Stimulated activated naive CD8-positive, alpha-beta T cell treated with anti-CD3 and anti-CD28 coated beads, Interleukin-15, amount 100 ng/mL, for 72 hours (primary cell): ENCODE data around the gene ATP6V1F.
A peak's percentile ranks its signal among the peaks of the same experiment; 100 is the strongest.

Experiments
- ATAC-seq: fragments of 150-1000 bp; cut with Tn5 transposase; 2 replicates; pipeline ENCODE4 v1.10.0; 2021; ENCODE audit warnings: mild to moderate bottlenecking, moderate library complexity
- DNase-seq, 2 donors: peaks; one replicate each; pipeline ENCODE4 v3.0.0; 2021 to 2022
- H3K27ac Mint-ChIP-seq, 2 donors: one replicate each; pipeline ENCODE4 v1.8.0; 2022; ENCODE audit warnings: mild to moderate bottlenecking in 2 of 2, mixed read lengths in 2 of 2, moderate library complexity in 2 of 2
- H3K27me3 Mint-ChIP-seq: one replicate; pipeline ENCODE4 v1.8.0; 2022; ENCODE audit warnings: mixed read lengths
- H3K4me1 Mint-ChIP-seq: one replicate; pipeline ENCODE4 v1.8.0; 2022; ENCODE audit warnings: mild to moderate bottlenecking, mixed read lengths
- H3K4me3 Mint-ChIP-seq, 2 donors: one replicate each; pipeline ENCODE4 v1.8.0; 2022; ENCODE audit warnings: mild to moderate bottlenecking in 2 of 2, mixed read lengths in 2 of 2, moderate library complexity in 1 of 2
- H3K9me3 Mint-ChIP-seq, 2 donors: one replicate each; pipeline ENCODE4 v1.8.0; 2022; ENCODE audit warnings: mixed read lengths in 2 of 2

Gene ATP6V1F

GRCh38 chr7:128841921-128842673 lies 20.6 kb upstream of the ATP6V1F start:
- DNase-seq (peak; percentile 61 to 68), ATAC-seq (peak; percentile 57)
- Mint-ChIP-seq H3K9me3 (no peaks in the 10 kb centered on the region), H3K27ac (no peak overlapping the region), H3K4me3 (no peak overlapping the region), H3K27me3 (no peaks in the 10 kb centered on the region), H3K4me1 (peaks cover 19% of the 10 kb centered on the region)

- H3K27ac Mint-ChIP-seq: no peak overlapping the region
- ATAC-seq (no peak), DNase-seq (no peak)
- no peak overlapping the region for H3K4me3 Mint-ChIP-seq
- no peaks in the 10 kb centered on the region for H3K9me3 Mint-ChIP-seq
- H3K4me1 Mint-ChIP-seq: peaks cover 19% of the 10 kb centered on the region
- H3K27me3 Mint-ChIP-seq: no peaks in the 10 kb centered on the region
Measured at GRCh38 chr7:128842674-128843641, 19.7 kb upstream of the ATP6V1F start.

GRCh38 chr7:128843938-128844621 lies 18.6 kb upstream of the ATP6V1F start:
- H3K4me3 Mint-ChIP-seq: no peak overlapping the region
- peaks cover 19% of the 10 kb centered on the region for H3K4me1 Mint-ChIP-seq
- H3K9me3 Mint-ChIP-seq: no peaks in the 10 kb centered on the region
- ATAC-seq: no peak
- no peak for DNase-seq
- no peaks in the 10 kb centered on the region for H3K27me3 Mint-ChIP-seq
- H3K27ac Mint-ChIP-seq: no peak overlapping the region

- no peak overlapping the region for H3K27ac Mint-ChIP-seq
- no peak for ATAC-seq
Measured at GRCh38 chr7:128844777-128845311, 17.8 kb upstream of the ATP6V1F start.

GRCh38 chr7:128845475-128845874 lies 17.2 kb upstream of the ATP6V1F start:
- DNase-seq (no peak), ATAC-seq (no peak)
- Mint-ChIP-seq H3K4me3 (no peak overlapping the region), H3K27me3 (no peaks in the 10 kb centered on the region), H3K27ac (peak overlapping the region in 1 of 2 donors; percentile 19), H3K9me3 (no peaks in the 10 kb centered on the region), H3K4me1 (peaks cover 18% of the 10 kb centered on the region)

More at GRCh38 chr7:128844777-128845311, 17.8 kb upstream of the ATP6V1F start:
- H3K4me1 Mint-ChIP-seq: peaks cover 19% of the 10 kb centered on the region
- H3K4me3 Mint-ChIP-seq: no peak overlapping the region
- no peak for DNase-seq
- H3K27me3 Mint-ChIP-seq: no peaks in the 10 kb centered on the region
- no peaks in the 10 kb centered on the region for H3K9me3 Mint-ChIP-seq

- Mint-ChIP-seq H3K27me3 (no peaks in the 10 kb centered on the region), H3K4me3 (no peak overlapping the region), H3K27ac (no peak overlapping the region), H3K9me3 (no peaks in the 10 kb centered on the region), H3K4me1 (peaks cover 13% of the 10 kb centered on the region)
- no peak for DNase-seq
- no peak for ATAC-seq
Measured at GRCh38 chr7:128845987-128846386, 16.7 kb upstream of the ATP6V1F start.

GRCh38 chr7:128846781-128847444 lies 15.7 kb upstream of the ATP6V1F start:
- Mint-ChIP-seq H3K9me3 (no peaks in the 10 kb centered on the region), H3K27me3 (no peaks in the 10 kb centered on the region), H3K27ac (no peak overlapping the region), H3K4me1 (peaks cover 5% of the 10 kb centered on the region), H3K4me3 (no peak overlapping the region)
- ATAC-seq (no peak), DNase-seq (no peak)

- no peak for DNase-seq
- Mint-ChIP-seq H3K4me3 (no peak overlapping the region), H3K27ac (no peak overlapping the region), H3K27me3 (no peaks in the 10 kb centered on the region), H3K4me1 (no peaks in the 10 kb centered on the region), H3K9me3 (no peaks in the 10 kb centered on the region)
- ATAC-seq: no peak
Measured at GRCh38 chr7:128847721-128848211, 14.9 kb upstream of the ATP6V1F start.

- Mint-ChIP-seq H3K4me1 (no peaks in the 10 kb centered on the region), H3K27me3 (no peaks in the 10 kb centered on the region), H3K9me3 (no peaks in the 10 kb centered on the region), H3K27ac (no peak overlapping the region), H3K4me3 (no peak overlapping the region)
- ATAC-seq (no peak), DNase-seq (no peak)
Measured at GRCh38 chr7:128848289-128849155, 14.1 kb upstream of the ATP6V1F start.

GRCh38 chr7:128849156-128849515 lies 13.5 kb upstream of the ATP6V1F start:
- ATAC-seq (no peak), DNase-seq (no peak)

GRCh38 chr7:128849804-128850490 lies 12.7 kb upstream of the ATP6V1F start:
- peak overlapping the region in 1 of 2 donors; percentile 58 for H3K27ac Mint-ChIP-seq
- H3K27me3 Mint-ChIP-seq: no peaks in the 10 kb centered on the region
- no peaks in the 10 kb centered on the region for H3K9me3 Mint-ChIP-seq
- DNase-seq (no peak), ATAC-seq (peak; percentile 38)
- no peak overlapping the region for H3K4me3 Mint-ChIP-seq
- no peaks in the 10 kb centered on the region for H3K4me1 Mint-ChIP-seq

More at GRCh38 chr7:128849156-128849515, 13.5 kb upstream of the ATP6V1F start:
- H3K27me3 Mint-ChIP-seq: no peaks in the 10 kb centered on the region
- no peak overlapping the region for H3K27ac Mint-ChIP-seq
- H3K4me1 Mint-ChIP-seq: no peaks in the 10 kb centered on the region
- no peaks in the 10 kb centered on the region for H3K9me3 Mint-ChIP-seq
- no peak overlapping the region for H3K4me3 Mint-ChIP-seq

- Mint-ChIP-seq H3K27ac (no peak overlapping the region), H3K4me3 (no peak overlapping the region), H3K27me3 (no peaks in the 10 kb centered on the region), H3K9me3 (no peaks in the 10 kb centered on the region), H3K4me1 (no peaks in the 10 kb centered on the region)
- DNase-seq (no peak), ATAC-seq (no peak)
Measured at GRCh38 chr7:128852537-128853254, 10.0 kb upstream of the ATP6V1F start.

- Mint-ChIP-seq H3K4me1 (no peaks in the 10 kb centered on the region), H3K9me3 (no peaks in the 10 kb centered on the region), H3K4me3 (no peak overlapping the region), H3K27me3 (no peaks in the 10 kb centered on the region), H3K27ac (no peak overlapping the region)
- ATAC-seq (no peak), DNase-seq (no peak)
Measured at GRCh38 chr7:128853799-128854198, 8.9 kb upstream of the ATP6V1F start.
